ENCODE data around the gene CCDC88C. TPM values are rescaled to one million over a fixed set of nuclear protein-coding genes. Genes with fewer than 3 reads are reported as not detected.
A peak's percentile ranks its signal among the peaks of the same experiment; 100 is the strongest.

The CCDC88C gene
- total RNA-seq, 1 donor, result under 0.01 TPM

GRCh38 chr14:91385697-91386096 is 31.9 kb downstream of the CCDC88C start:
- no peak for DNase-seq (ENCODE audit: low read depth)
- H3K4me3 ChIP-seq (ENCODE audit: low read depth, low read length), result no peak overlapping the region
- no peak for TF ChIP-seq CTCF (IDR thresholded peaks at IDR 0.05; ENCODE audit: insufficient read depth, low read length)

GRCh38 chr14:91385224-91385623 is 32.4 kb downstream of the CCDC88C start:
- H3K4me3 ChIP-seq (ENCODE audit: low read depth, low read length), result no peak overlapping the region
- DNase-seq (ENCODE audit: low read depth), result no peak
- no peak for TF ChIP-seq CTCF (IDR thresholded peaks at IDR 0.05; ENCODE audit: insufficient read depth, low read length)

GRCh38 chr14:91383439-91383838 is 34.2 kb downstream of the CCDC88C start:
- DNase-seq (ENCODE audit: low read depth), result no peak
- TF ChIP-seq CTCF (IDR thresholded peaks at IDR 0.05; ENCODE audit: insufficient read depth, low read length), result no peak
- no peak overlapping the region for H3K4me3 ChIP-seq (ENCODE audit: low read depth, low read length)

- no peak for DNase-seq (ENCODE audit: low read depth)
- TF ChIP-seq CTCF (IDR thresholded peaks at IDR 0.05; ENCODE audit: insufficient read depth, low read length), result no peak
- no peak overlapping the region for H3K4me3 ChIP-seq (ENCODE audit: low read depth, low read length)
Measured at GRCh38 chr14:91381801-91382670, 35.6 kb downstream of the CCDC88C start.

- H3K4me3 ChIP-seq (ENCODE audit: low read depth, low read length), result no peak overlapping the region
- TF ChIP-seq CTCF (IDR thresholded peaks at IDR 0.05; ENCODE audit: insufficient read depth, low read length), result no peak
- DNase-seq (ENCODE audit: low read depth), result peak; percentile 11
Measured at GRCh38 chr14:91380610-91381371, 36.8 kb downstream of the CCDC88C start.

GRCh38 chr14:91380123-91380522 is 37.5 kb downstream of the CCDC88C start:
- TF ChIP-seq CTCF (IDR thresholded peaks at IDR 0.05; ENCODE audit: insufficient read depth, low read length), result no peak
- H3K4me3 ChIP-seq (ENCODE audit: low read depth, low read length), result no peak overlapping the region
- DNase-seq (ENCODE audit: low read depth), result no peak

All from fibroblast of the aortic adventitia (primary cell).